ENCODE data around the gene GALNT14.

DNA sequence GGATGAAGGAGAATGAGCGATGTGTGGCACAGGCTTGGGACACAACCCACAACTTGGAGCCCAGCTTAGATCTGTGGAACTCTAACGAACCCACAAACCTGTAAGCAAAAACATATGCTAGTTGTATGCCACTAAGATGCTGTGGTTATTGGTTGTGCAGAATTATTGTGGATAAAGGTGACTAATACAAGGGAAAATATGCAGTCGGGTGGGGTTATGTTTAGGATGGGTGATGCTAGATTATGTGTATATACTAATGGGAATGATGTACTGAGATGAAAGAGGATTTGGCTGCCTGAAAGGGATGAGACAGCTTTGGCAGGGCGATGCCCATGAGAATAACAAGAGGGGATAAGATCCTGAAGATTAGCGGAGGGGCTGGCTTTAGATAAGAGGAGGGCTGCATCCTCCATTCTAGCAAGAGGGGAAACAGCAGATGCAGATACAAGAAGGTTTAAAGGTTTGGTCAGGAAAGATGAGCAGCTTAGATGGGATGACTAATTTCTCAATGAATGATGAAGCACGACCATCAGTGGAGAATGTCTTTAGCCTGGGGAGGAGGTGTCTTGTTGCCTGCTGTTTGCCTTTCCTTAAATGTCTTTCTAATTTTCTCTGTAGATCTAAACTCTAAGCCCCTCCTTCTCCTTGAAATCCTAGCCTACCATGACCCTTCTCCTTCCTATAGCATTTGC, 49.6 kb downstream of the GALNT14 start:
- TF ChIP-seq CTCF (IDR thresholded peaks at IDR 0.05; ENCODE audit: low read length) (no peak), EZH2 (optimal IDR thresholded peaks at IDR 0.05; ENCODE audit: low read depth, low read length) (no peak)
